Stimulated activated CD8-positive, alpha-beta memory T cell treated with anti-CD3 and anti-CD28 coated beads, Interleukin-2, amount 100 ng/mL, for 48 hours (primary cell): Measurements from ENCODE around the gene HSD17B1.

ENCODE experiments used
- DNase-seq, 2 donors: peaks; one replicate each; pipeline ENCODE4 v3.0.0-alpha.2; 2020; ENCODE audit warnings: low read depth in 2 of 2

The HSD17B1 gene

DNA sequence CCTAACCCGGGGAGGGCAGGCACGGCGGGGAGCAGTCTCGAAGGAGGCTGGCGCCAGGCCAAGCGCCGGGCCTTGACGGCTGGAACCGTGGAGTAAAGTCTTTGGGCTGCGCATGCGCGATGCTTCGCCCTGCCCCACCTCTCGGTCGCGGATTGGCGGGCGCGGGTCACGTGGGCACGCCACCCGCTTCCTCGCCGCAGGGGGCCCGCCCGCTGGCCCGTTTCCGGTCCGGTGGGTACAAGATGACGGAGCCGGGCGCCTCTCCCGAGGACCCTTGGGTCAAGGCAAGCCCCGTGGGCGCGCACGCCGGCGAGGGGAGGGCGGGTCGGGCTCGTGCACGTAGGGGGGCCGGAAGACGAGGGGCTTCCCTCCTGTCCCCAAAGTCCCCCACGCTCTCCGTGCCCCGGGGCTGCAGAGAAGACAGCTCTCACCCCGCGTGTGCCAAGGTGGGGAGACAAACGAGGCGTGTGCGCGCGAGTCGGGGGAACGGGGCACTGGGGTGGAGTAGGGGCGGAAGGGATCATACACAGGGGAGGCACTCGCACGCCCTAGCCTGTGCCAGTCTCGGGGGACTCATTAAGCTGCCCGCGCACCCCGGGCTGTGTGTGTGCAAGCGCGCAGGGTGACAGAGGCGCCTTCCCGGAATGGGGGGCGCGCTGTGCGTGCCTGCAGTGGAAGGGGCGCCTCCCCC is 14.3 kb downstream of the HSD17B1 start, which contains the start of gene MLX:
TSS of gene MLX (plus strand) at position 218 of the 691 bp plus-strand sequence. CDS start at position 243, 25 bp downstream.
- peak; percentile 91 to 94 for DNase-seq

DNA sequence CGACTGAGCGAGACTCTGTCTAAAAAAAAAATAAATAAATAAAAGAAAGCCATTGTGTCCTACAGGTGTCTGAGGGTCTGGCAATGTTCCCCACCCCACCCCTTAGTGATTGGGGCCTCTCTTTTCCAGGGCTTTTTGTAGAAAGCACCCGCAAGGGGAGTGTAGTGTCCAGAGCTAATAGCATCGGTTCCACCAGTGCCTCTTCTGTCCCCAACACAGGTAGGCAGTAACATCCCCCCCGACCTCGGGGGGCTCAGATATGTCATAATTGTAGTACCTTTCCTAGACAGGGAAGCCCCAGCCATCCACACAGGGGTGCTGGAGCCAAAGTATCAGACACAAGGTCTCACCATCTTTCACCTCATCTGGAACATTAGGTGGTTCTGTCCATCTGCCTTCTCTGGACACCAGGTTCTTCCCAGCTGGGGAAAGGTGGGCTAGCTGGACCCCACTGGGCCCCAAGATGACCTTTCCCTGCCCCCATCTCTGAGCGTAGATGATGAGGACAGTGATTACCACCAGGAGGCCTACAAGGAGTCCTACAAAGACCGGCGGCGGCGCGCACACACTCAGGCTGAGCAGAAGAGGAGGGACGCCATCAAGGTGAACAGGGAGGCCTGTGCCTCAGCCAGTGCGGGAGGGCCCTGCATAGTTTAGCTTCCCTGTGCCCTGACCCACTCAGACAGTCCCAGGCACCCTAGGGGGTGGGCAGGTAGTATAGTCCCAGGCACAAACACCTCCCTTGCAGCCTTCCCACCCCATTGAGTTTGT is 15.8 kb downstream of the HSD17B1 start:
- no peak for DNase-seq

DNA sequence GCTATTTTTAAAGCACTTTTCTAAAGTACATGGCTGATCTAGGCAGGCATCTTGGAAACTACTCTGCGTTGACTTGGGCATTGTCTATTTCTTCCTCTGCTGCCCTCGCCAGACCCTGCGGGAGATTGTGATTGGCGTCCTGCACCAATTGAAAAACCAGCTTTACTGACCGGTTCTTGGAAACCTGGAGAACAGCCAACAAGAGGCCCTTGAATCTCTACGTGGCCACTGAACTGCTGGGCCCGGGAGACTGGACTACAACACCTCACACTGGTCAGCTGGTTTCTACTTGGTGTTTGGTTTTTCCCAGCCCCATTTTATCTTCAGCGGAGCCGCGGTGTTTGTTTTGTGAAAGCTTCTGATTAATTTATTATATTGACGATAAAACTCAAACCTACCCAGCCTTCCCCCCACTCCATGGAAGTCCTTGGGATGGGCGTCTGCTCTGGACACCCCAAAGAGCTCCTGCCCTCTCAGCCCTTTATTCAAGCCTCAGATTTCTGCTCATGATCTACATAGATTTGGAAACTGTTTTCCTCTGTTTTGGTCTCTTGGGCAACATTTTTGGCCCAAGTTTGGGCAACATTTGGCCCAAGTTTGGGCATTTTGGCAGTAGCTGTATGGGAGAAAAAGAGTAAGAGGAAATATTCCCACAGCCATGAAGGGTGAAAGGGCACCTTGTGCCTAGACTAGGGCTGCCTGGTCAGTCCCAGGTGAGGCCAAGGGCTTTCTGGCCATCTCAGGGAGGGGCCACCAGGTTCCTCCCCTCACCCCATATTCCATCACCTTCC is 18.9 kb downstream of the HSD17B1 start:
- no peak for DNase-seq

DNA sequence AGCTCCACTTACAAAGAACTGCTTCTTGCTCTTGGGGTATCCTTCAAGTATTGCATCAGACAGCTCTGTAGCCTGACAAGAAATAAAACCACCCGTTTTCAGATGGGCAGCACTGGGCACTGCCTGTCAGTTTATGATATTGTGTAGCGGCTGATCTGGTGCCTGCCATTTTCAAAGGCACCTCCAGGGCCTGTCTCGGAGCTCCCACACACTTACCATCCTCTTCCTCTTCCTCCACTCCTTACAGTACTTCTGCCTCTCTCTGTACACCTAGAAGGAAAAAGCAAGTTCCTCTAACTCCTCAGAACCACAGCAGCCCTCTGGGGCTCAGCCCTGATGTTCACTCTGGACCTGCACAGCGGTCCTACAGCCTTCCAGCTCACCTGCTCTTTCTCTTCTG is 20.4 kb downstream of the HSD17B1 start:
- no peak for DNase-seq

DNA sequence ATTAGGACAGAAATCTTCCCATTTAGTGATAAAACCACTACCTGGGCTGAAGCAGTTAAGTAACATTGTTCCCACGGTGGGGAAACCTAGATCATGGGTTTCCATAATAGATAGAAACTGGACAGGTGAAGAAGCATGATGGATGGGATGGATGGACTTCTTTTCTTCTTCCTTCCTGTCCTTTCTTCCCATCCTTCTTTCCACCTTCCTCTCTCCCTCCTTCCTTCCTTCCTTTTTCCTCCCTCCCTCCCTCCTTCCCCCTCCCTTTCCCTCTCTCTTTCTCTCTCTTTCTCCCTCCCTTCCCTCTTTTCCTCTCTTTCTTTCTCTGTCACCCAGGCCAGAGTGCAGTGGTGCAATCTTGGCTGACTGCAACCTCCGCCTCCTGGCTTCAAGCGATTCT is 21.7 kb downstream of the HSD17B1 start:
- DNase-seq: no peak

DNA sequence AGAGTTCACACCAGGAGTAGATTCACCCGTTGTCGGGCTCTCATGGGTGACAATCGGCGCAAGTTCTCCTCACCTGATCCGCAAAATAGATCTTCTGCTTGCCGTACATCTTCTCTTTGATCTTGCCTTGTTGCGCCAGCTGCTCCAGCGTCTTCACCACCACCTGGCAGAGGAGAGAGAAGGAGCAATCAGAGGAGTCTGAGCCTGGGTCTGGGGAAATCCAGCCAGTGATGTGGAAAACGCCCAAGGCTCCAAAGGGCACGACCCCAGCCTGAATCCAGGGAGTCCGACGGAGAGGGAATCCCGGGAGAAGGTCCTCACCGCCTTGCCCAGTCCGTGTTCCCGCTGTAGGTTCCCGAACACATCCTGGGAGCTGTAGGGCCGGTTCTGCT is 24.4 kb downstream of the HSD17B1 start:
- no peak for DNase-seq

DNA sequence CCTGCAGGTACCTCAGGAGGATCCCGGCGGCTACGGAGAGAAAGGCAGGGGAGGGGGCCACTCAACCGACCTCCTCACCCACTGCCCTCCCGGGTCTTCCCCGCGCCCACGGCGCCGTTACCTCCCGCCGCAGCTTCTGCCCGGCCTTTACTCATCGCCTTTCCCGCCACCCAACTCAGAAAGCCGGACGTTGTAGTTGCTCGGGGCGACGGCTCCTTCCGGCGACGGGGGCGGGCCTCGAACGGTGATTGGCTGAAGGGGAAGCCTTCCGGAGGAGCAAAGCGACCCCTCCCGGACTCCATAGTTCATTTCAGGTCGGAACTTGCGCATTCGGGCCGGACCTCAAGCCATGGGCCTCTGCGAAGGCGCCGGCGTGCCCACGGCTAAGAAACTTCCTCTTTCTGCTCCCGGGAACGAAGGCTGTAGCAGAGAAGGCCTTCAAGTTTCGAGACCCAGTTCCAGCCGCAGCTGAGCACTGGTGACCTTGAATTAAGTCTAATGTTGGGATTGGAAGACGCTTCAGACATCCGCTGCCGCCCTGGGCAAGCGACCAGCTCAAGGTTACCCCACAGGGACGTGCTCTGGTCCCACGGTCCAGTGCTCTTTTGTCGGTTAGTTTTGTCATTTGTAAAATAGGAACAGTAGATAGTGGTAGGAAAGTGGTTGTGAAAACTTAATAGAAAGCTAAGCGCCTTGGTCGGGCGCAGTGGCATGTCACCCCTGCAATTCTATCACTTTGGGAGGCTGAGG is 25.0 kb downstream of the HSD17B1 start, which contains the start of gene PSMC3IP:
TSS of gene PSMC3IP (minus strand) at position 198 of the 750 bp plus-strand sequence. CDS start at position 155, 43 bp downstream.
- peak; percentile 92 to 94 for DNase-seq

DNA sequence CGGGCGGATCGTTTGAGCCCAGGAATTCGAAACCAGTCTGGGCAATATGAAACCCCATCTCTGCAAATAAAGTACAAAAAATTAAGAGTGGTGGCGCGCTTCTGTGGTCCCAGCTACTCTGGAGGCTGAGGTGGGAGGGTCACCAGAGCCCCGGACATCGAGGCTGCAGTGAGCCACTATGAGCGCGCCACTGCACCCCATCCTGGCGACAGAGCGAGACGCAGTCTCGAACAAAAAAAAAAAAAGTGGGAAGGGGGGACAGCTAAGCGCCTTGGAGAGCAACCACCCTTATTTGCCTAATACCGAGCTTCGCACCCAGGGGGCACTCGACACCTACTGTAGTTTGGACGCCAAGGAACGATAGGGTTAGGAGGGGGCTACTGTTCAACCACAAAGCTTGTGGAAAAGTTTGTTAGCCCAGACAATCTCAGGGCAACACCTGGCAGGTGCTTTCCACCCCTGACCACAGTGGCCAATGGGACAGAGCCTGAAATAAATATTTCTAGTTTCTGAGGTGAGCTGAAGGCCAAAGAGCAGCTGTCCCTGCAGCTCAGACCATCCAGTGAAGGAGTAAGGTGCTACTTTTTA is 25.7 kb downstream of the HSD17B1 start:
- DNase-seq: peak; percentile 58 to 60

DNA sequence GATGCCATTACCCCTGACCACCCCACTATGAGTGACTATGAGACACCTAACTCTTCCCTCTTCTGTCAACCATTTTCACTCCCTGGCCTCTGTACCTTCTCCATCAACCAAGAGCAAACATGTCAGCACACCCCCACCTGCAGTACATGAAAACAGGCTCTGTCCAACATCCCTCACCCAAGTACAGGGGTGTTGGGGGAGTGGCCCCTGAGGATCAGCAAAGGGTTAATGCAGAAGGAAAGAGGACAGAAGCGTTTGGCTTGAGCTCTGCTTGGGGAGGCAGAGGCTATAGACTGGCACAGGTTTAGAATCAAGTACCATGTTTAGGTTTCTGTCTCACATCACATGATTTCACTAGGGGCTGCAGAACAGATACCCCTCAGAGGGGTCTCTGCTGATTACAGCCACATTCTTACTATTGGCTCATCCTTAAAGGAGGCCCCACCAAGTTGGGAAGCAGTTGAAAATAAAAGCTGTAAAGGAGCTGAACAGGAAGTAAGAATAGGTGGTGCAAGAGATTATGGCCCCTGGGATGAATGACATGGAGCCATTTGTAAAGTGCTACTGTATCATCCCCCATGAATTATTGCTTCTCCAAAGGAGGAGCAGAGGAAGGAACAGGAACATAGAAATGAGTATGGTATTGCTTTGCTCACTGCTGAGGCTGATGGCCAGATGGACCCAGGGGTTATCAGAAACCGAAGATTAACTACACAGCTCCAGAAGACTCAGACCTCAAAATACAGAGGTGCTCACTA is 27.2 kb downstream of the HSD17B1 start:
- DNase-seq: no peak

DNA sequence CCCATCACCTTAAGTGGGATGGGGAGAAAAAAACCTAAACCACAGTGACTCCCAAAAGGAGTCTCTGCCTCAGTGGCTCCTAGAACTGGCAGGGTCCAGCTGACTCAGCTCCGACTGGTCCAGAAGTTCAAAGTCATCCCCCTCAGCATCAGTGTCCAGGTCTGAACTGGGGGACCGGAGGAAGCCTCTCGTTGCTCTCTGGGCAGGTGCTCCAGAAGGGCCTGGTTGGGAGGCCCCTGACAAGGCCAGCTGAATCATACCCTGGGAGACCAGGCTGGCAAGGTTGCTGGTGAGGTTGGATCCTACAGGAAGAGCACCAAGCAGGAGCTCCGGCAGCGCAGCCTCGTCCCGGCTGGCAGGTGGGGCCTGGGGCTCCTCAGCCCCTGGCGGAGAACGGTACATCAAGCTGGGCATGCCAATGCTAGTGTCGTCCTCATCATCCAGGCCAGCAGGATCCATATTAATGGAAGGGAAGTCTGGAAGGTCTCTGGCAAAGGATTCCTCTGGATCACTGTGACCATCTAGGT is 29.1 kb downstream of the HSD17B1 start:
- no peak for DNase-seq

DNA sequence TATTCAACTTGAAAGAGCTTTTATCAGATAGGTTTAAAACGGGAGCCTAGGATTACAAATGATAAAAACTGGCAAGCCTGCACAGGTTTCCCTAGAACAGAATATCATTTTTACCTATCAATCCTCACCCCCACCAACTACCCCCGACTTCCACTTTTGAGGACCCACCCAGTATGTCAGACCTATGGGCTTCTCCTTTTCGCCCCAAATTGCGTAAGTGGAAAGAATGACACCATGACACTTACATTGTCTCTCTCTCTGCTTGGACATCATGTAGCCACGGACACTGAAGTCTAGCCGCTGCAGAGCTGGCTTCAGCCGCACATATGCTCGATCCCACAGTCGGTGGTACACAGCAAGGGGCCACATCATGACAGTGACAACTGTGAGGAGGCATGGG is 32.2 kb downstream of the HSD17B1 start:
- no peak for DNase-seq

DNA sequence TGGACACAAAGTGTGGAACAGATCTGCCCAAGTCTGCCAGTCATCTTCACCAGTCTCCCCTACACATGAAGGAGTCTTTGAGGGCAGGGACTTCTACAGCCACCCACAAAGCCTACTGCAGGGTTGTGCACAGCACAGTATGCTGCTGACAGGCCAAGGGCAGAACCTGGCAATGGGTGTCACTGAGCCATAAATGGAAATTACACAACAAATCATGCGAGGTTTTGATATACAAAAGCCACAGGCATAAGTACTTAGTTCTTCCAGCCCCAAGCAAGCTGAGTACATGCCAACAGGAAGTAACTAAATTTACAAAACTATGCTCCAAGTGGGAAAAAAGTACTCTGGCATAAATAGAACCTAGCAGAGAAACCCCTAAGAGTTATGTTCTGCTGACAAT is 32.6 kb downstream of the HSD17B1 start:
- DNase-seq: no peak

DNA sequence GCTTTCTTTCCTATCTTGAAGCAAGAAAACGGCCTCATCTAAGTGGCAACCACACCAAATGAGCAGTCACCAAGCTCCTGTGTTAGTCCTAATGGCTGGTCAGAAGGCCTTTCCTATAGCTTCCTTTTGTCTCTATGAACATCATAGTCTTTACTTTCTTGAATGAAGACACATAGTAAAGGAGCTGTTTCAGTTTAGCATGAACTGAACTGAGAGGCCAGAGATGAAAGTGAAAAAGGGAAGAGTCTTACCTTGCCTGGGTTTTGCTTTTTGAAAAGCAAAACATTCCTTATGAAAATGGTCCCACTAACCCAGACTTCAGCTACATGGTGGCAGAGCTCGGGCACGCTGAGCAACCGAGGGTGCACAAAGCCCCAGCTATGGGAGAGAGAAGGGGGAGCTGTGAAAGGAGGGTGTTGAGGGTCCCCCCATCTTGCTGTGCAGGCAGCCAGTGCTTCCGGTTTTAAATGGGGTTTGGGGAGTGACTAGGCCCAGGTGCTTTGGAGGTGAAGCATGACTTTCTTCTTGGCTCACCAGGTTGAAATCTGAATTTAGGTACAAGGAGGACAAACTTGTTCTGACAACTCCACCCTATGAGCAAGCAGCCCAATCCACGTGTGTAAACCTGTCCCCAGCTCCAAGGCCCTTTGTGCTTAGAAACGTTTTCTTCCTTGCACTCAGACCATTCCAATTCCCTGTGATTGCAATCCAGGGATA is 33.9 kb downstream of the HSD17B1 start:
- DNase-seq: no peak

DNA sequence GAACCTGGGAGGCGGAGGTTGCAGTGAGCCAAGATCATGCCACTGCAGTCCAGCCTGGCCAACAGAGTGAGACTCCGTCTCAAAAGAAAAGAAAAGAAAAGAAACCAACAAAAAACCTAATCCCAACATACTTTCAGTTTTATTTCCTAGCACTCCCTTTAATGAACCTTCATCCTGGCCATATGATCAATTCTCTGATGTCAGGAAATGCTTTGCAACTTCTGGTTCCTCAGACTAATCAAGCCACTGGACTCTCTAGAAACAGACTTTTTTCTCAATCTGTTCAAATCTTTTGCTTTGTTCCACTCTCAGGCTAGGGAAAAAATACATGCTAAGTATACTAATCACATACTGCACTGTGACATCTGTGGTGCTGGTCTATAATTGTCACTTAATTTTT is 38.2 kb downstream of the HSD17B1 start:
- DNase-seq: no peak

DNA sequence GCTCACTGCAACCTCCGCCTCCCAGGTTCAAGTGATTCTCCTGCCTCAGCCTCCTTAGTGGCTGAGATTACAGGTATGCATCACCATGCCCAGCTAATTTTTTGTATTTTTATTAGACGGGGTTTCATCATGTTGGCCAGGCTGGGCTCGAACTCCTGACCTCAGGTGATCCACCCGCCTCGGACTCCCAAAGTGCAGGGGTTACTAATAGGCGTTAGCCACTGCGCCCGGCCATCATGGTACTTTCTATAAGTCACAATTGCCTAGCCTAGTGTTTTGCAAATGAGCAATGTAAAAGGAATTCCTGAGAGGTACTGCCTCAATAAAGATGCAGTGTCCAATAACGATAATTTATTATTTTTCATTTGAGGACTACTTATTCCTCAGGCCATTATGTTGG is 38.7 kb downstream of the HSD17B1 start:
- DNase-seq: no peak

DNA sequence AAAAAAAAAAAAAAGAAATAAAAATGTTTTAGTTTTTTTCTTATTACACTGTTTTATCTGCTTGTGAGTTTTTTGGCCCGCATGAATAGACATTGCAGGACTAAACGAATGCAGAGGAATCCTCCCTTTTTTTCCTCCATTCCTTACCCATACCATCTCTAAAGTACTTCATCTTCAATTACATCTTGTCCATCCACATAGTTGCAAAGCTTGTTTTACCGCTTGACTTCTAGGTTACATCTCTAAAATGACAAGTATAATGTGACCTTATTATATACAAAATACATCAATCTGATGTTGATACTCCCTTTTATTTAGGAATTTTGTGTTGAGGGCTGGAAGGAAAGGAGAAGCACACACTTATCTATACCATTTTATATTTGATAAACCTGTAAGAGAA is 43.7 kb downstream of the HSD17B1 start:
- no peak for DNase-seq

DNA sequence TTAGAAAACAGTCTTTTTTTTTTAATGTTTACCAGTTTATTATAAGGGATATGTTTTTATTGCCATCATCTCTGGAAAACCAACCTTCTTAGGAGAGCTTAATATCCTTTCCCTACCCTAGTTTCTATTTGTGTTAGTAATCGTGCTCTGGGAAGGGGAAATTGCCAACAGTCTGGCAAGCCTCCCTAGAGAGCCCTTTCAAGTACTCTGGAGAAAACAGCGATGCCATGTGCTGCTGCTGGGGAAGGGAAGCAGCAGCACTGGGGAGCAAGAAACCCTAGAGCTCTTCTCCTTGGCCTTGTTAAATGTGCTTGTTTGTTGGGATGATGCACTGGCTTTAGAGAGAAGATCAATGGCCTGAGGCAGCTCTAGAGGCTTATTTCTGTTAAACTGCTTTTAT is 46.2 kb downstream of the HSD17B1 start:
- DNase-seq: no peak

DNA sequence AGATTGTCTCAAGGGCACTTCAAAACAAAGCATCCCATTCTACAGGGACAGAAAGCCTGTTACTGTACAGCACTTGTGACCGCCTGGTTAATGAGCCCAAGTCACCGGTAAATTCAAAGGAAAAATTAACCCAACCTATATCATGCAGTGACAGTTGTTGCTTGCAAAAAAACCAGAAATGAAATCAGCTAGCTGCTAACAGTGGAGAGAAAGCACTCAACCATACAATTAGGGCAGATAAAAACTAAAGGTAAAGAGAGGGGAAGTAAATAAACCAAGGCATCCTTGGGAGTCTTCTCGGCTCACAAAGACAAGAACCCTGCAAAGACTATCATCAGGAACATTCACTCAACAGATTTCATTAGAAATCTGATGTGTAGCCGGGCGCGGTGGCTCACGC is 50.6 kb downstream of the HSD17B1 start:
- DNase-seq: no peak
